HG03175 (cell line): Measurements from ENCODE around the gene PLXNB1.
"Not testable (repeated sequence)": the region's sequence is repeated elsewhere in the genome, so short reads cannot be mapped to it uniquely, and the experiment has no call there.

ENCODE experiments used
- ATAC-seq: cut with Tn5 transposase; IDR thresholded peaks from one replicate; pipeline ENCODE4 v1.9.1; 2021; ENCODE audit warnings: mild to moderate bottlenecking, moderate library complexity; ENCODE audit not compliant: unreplicated experiment

The PLXNB1 gene, protein sequence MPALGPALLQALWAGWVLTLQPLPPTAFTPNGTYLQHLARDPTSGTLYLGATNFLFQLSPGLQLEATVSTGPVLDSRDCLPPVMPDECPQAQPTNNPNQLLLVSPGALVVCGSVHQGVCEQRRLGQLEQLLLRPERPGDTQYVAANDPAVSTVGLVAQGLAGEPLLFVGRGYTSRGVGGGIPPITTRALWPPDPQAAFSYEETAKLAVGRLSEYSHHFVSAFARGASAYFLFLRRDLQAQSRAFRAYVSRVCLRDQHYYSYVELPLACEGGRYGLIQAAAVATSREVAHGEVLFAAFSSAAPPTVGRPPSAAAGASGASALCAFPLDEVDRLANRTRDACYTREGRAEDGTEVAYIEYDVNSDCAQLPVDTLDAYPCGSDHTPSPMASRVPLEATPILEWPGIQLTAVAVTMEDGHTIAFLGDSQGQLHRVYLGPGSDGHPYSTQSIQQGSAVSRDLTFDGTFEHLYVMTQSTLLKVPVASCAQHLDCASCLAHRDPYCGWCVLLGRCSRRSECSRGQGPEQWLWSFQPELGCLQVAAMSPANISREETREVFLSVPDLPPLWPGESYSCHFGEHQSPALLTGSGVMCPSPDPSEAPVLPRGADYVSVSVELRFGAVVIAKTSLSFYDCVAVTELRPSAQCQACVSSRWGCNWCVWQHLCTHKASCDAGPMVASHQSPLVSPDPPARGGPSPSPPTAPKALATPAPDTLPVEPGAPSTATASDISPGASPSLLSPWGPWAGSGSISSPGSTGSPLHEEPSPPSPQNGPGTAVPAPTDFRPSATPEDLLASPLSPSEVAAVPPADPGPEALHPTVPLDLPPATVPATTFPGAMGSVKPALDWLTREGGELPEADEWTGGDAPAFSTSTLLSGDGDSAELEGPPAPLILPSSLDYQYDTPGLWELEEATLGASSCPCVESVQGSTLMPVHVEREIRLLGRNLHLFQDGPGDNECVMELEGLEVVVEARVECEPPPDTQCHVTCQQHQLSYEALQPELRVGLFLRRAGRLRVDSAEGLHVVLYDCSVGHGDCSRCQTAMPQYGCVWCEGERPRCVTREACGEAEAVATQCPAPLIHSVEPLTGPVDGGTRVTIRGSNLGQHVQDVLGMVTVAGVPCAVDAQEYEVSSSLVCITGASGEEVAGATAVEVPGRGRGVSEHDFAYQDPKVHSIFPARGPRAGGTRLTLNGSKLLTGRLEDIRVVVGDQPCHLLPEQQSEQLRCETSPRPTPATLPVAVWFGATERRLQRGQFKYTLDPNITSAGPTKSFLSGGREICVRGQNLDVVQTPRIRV (N-terminal part only)

DNA sequence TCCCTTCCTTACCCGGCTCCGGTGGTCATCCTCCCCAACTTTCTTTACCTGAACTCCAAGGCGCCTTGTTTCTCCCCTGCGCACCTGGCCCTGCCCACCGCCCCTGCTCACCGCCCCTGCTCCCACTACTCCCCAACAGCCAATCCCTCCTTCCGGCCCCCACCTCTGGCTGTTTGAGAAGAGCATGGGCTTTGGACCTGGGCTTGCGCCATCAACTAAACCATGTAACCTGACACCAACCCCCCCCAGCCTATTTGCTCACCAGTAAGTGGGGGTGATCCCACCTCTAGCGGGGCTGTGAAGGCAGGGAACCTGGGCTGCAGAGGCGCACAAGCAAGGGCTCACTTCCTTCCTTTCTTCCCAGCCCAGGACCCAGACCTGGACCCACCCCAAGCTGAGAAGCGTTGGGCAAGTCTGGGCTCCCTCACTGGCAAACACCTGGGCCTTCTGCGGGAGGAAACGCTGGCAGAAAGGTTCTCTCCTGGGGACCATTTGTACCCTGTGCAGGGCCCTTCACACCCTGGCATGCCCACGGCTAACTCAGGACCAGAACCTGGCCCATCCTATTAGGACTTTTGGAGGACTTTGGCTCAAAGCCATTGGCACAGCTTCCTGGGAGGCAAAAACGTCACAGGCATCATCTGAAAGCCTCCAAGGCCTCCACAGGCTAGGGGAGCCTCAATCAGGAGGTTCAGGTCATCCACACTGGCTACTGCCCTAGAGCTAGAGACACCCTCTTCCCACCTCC is at the start of gene PLXNB1:
PLXNB1 (minus strand) TSS at position 127 of the 748 bp plus-strand sequence. CDS start 5,475 bp downstream, outside the sequence.
- ATAC-seq: no peak

DNA sequence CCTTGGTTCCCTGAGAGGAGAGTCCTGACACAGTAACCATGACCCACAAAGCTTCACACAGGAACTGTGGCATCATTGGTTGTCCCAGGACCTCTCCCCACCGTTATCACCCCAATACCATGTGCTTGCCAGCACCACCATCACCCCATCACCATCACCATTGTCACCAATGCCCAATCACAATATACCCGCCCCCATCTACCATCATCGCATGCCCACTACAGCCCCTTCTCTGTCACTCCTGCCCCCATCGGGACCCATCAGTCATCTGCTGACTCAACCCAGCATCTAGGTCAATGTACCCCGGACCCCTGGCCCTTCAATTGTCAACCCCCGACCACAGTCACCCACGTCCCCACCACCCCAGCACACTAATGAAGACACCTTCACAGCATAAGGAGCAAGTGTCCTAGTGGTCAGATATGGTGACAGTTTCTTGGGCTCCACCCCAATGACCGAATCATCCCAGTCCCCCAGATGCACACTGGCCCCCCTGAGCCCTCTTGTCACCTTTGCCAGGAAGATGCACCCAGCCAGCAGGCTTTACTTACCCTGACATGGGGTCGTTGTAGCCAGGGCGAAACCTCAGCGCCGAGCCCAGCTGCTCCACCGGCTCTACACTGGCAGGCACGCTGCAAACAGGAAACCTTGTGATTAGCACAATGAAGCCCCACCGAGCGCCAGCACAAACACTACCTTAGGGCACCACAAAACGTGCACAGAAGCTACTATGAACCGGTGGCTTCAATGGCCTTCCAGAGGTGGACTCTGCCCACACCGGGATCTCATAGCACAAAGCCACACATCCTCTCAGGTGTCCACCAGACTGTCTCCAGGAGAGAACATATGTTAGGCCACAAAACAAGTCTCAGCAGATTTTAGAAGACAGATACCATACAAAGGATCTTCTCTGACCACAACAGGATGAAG is 49.0 kb upstream of the PLXNB1 start:
- ATAC-seq: peak; percentile 51

DNA sequence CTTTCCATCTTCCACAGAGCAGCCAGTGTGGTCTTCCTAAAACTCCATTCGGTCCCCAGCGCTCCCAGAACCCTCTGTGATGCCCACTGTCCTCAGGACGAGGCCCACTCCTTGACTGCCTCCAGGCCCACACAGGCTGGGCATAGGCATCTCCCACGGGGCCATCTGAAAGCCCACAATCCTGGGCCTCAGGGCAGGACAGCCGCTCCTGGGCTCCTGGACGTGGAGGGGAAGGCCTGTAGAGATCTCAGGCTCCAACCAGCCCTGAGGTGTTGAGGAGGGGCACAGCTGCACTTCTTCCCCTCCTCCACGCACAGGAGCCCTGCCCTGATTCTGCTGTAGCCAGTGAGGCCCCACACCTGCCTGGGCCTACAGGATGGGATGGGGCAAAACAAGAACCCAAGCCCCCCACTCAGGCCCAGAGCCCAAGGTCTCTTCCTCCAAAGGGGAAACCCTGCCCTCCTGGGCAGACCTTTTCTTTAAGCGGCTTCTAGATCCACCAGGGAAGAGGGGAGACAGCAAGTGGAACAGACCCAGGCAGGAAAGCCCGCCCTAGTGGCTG is 48.2 kb upstream of the PLXNB1 start:
- no peak for ATAC-seq

DNA sequence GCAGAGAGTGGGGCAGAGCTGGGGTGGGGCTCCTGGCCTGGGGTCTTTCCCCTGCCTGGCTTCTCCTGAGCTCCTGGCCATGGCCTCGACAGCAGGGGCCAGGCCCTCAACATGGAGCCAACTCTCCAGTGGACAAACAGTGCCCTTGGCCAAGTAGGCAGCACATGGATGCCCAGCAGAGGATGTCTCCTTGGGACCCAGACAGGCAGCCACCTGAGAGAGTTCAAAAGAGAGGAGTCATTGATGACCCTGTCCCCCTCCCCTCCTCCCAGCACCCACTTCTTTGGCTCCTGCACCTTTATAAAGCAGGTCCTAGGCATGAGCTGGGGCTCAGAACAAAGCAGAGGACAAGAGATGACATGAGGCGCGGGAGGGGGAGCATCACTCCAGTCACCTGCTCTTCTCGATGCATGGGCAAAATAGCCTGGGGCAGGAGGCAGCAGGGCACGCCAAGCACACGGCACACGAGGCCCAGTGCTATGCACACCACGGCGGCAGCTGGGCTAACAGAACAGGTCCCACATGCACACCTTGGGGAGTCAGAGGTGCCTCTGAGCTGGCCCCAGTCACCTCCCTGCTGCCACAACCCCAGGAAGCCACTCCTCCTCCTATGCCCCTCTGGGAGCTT is 46.7 kb upstream of the PLXNB1 start:
- ATAC-seq: no peak

DNA sequence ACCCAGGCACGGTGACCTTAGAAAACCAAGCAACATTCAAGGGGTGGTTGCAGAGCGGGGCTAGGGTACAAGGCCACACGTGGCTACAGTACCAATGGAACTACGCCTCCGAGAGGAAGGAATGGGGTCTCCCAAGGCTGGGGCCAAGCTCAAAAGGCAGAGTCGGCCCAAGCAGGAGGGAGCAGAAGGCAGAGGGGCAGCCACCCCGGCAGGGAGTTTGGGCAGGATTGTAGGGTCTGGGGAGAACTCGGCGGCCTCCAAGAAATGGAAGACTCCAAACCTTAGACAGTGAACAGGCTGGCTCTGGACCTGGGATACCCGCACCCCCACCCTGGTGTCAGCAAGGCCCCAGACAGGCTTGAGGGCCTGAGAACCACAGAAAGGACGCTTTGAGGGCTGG is 45.3 kb upstream of the PLXNB1 start:
- ATAC-seq: no peak

DNA sequence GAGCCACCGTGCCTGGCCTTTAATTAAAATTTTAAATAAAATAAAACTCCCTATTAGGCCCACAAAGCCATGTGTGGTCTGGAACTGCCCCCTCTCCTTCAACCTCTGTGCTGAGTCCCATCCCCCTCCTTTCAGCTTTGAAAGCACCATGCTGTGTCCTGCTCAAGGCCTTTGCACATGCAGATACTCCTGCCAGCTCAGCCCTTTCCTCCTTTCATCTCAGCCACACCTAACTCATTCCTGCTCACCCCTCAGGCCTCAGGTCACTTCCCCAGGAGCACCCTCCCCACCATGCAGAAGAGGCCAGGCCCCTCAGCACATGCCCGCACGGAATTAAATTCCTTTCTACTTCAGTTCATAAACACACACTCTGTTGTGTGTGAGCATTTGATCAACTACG is 44.7 kb upstream of the PLXNB1 start:
- ATAC-seq: no peak

DNA sequence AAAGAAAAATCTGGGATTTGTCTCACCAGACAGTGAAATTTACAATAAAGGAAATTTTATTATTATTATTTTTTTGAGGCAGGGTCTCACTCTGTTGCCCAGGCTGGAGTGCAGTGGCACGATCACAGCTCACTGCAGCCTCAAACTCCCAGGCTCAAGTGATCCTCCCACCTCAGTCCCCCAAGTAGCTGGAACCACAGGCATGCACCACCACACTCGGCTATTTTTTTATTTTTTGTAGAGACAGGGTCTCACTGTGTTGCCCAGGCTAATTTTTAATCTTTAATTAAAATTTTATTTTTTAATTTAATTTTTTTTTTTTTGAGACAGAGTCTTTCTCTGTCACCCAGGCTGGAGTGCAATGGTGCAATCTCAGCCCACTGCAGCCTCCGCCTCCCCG is 44.1 kb upstream of the PLXNB1 start:
- not testable (repeated sequence) for ATAC-seq

DNA sequence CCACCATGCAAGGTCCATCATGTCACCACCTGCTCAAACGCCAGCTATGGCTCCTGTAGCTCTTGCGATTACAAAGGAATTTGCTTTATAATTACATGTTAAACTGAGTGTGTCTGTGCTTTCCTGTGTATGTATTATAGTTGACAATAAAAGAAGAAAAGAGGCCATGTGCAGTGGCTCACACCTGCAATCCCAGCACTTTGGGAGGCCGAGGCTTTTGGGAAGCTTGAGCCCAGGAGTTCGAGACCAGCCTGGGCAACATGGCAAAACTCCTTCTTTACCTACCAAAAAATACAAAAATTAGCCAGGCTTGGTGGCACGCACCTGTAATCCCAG is 43.7 kb upstream of the PLXNB1 start:
- ATAC-seq: no peak

DNA sequence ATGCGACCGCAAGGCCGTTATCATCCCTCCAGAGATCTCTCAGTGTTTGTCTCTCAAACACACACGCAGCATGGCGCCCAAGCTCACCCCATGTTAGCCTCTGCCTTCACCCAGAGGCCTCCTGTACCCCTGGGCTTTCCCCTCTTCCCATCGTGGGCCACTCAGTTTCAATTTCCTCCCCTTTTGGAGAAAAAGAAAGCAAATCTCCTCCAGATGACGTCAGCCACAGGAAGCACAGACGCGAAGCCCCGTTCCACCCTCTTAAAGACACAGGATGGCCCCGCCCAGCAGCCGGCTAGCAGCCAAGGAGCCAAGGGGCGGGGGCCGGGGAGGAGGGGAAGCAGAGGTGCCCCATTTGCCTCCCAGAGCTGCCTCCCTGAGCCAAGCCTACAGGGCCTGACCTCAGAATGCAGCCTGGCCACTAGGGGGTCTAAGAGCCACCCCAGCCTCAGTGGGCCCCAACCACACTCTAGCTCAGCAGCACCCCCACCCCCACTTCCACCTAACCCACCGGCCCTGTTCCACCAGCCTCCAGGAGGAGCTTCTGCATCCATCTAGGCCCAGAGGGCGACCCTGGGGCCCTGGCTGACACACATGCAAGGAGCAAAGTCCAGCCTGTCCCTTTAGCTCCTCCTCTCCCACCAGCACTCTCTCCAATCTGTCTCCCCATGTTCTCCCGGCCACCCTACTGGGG is 43.2 kb upstream of the PLXNB1 start:
- ATAC-seq: peak; percentile 84

DNA sequence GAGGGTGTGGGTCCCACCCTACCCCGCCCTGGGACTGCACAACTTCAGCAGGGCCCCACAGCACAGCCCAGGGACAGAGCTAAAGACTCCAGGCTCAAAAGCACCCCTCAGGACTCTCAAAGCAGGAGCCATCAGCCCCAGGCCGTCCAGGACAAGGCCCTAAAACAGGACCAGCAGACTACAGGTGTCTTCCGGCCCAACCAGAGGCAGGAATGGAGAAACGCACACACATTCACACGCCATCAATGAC is 42.7 kb upstream of the PLXNB1 start:
- ATAC-seq: no peak

DNA sequence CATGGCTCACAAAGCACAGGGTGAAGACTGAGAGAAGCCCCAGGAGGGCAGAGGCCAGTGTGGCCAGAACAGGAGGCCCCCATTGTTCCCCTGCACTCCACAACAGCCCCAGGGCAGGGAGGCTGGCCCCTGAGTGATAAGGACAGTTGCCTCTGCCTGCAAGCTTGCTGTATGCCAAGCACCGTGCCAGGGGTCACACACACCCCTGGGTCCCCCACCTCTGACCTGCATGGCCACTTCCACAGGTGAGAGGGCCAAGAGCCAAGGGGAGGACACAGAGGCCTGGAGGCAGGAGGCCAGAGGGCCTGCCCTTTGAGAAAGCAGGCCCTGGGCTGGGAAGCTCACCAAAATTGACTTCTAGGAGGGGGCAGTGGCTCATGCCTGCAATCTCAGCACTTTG is 40.4 kb upstream of the PLXNB1 start:
- no peak for ATAC-seq

DNA sequence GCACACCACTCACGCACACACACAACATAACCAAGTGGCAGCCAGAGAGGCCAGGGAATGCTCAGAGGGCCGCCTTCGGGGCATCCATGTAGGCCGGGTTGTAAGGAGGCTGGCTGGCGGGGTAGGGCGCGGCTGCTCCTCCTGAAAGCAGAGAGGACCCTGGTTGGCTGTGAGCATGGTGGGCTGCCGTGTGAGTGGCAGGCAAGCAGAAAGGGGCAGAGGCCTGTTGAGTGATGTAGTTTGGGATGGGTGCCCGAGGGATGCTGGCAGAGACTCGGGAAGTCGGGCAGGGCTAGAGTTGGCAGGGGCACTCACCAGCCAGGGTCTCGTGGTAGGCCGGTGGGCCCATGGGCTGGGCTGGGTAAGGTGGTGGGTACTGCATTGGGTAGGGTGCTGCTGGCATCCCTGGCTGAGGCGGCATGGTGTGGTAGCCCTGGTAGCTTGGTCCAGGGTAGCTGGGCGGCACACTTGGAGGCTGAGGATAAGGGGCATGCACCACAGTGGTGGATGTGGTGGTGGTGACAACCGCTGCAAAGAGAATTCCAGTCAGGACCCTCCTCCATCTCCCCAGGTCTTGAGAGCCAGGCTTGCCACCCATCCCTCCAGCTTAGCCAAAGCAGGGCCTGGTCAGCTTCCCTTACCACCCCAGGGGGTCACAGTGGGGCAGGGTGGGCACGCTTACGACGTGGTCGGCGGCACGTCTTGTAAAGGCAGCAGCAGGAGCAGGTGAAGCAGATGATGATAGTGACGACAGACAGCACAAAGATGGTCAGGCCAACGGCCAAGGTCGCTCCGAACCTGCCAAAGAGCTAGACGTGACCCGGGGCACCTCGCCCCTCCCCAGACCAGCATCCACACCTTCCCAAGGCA is 39.4 kb upstream of the PLXNB1 start:
- ATAC-seq: no peak

DNA sequence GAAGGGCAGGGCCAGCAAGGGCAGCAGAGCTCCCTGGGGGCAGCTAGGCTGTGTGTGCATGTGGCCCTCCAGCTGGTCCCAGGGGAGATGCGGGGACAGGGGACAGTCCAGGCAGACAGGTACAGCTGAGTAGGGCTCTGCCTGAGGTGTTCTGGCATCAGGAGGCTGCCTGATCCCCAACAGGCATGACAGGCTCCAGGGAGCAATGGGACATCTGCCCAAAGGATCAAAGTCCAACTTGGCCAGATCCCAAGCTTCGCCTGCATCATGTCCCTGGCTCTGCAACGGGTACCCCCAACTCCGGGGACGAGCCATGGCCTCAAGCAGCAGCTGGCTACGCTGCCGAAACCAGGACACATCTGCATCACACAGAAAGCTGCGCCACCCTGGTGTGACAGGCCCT is 38.4 kb upstream of the PLXNB1 start:
- ATAC-seq: no peak

DNA sequence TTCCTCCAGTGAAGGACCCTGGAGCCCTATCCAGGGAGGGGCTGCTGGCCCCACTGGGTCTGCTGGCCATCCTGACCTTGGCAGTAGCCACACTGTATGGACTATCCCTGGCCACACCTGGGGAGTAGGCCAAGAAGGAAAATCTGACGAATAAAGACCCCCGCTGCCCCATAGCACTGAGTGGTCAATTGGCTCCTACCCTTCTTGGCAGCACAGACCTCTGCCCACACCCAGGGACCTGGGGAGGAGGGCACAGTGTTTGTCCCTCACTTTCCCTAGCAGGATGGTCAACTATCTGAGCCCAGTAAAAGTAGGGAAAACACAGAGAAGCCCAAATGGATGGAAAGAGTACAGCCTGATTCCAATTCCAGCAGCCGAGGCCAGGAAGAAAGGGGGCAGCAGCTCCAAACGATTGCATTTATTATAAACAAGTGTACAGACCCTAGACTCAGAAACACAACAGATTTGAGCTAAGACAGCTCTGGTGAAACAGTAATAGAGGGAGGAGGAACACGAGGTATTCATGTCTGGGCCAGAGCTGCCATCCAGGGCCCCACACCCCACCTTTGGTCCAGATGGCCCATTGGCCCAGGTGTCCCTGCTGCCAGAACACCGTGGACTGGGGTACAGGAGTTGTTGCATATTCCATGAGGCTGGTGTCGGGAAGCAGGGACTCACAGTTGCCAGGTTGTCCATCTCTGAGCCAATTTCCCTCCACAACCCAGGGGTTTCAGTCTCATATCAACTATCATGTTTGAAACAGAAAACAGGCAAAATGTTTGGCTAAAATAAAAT is 37.8 kb upstream of the PLXNB1 start:
- ATAC-seq: no peak

DNA sequence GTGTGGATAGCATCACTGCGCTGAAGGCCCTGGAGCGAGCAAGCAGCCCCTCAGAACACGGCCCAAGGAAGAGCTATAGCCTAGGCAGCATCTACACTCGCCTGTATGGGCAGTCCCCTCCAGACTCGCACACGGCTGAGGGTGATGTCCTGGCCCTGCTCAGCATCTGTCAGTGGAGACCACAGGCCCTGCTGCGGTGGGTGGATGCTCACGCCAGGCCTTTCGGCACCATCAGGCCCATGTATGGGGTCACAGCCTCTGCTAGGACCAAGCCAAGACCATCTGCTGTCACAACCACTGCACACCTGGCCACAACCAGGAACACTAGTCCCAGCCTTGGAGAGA is 37.2 kb upstream of the PLXNB1 start:
- no peak for ATAC-seq

DNA sequence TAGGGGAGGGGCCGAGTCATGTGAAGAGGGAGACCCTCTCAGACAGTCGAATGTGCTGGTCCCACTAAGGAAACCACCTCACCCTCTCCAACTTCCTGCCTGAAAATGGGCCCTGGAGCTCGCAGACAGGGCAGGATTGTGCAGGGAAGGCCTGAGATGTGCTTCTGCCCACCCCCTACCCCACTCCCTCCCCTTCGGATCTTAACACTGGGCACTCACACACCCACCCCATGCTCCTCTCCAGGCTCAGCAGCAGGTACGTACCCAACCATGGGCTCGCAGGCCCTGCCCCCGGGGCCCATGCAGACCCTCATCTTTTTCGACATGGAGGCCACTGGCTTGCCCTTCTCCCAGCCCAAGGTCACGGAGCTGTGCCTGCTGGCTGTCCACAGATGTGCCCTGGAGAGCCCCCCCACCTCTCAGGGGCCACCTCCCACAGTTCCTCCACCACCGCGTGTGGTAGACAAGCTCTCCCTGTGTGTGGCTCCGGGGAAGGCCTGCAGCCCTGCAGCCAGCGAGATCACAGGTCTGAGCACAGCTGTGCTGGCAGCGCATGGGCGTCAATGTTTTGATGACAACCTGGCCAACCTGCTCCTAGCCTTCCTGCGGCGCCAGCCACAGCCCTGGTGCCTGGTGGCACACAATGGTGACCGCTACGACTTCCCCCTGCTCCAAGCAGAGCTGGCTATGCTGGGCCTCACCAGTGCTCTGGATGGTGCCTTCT is 36.7 kb upstream of the PLXNB1 start:
- ATAC-seq: peak; percentile 23
